HCEC 1CT (cell line): ENCODE results near the gene SPANXD.
"Not testable (repeated sequence)": the region's sequence is repeated elsewhere in the genome, so short reads cannot be mapped to it uniquely, and the experiment has no call there.

Experiments used
- DNase-seq: peaks from one replicate; pipeline ENCODE4 v3.0.0-alpha.2; 2017

Gene SPANXD

DNA sequence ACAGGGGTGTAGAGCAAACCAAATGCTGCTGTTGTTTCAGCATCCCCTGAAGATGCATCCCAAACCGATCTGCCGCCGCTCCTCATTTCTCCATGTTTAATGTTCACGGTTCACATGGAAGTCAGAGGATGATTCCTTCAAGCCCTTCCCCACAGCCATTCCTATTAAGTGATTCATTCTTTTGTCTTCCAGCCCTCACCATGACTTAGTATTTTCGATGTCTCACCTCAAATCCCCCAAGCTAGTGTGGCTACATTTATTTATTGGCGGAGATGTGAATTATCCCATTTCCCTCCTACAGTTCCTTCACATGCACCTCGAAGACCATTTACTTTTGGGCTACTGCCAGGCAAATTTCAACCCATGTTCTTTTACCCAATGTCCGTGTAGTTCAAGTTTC, at the start of gene SPANXD:
Gene SPANXD (minus strand): TSS at position 101 of the 400 bp plus-strand sequence. CDS start 334 bp downstream, outside the sequence.
- not testable (repeated sequence) for DNase-seq

DNA sequence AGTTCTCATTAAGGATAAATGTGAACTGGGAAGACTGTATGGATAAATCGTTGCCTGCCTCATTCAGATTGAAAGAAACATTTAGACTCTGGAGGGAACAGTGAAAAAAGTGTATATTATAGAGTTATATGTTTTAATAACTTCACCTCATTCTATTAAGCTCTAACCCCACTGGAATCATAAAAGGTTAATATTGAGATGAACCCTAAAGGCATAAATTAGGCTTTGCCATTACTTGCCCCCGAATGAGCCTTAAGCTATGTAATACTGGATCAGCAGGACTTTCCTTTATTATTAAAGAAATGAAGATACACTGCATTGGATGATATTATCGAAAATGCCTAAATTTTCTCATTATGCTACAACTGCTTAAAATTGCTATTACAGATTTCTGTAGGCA, 44.1 kb upstream of the SPANXD start:
- no peak for DNase-seq

DNA sequence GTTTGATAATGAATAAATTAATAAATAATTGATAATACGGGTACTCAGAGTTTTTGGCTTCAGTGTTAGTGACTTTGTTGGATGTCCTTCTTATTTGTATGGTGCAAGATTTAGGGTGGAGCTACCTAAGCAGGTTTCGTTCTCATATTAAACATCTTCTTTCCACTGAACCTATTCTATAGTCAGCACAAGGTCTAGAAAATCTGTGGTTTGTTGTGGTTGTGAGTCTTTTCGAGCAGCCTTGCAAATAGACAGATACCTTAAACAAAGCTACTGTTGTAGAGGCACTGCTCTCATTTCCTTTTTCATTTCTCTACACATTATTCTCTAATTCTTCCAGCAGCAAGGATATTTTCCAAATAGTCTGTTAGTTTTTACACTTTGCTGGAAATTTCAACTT, 38.1 kb upstream of the SPANXD start:
- no peak for DNase-seq

GRCh38 chrX:141733371-141733770, 34.8 kb upstream of the SPANXD start:
- peak; percentile 6 for DNase-seq

DNA sequence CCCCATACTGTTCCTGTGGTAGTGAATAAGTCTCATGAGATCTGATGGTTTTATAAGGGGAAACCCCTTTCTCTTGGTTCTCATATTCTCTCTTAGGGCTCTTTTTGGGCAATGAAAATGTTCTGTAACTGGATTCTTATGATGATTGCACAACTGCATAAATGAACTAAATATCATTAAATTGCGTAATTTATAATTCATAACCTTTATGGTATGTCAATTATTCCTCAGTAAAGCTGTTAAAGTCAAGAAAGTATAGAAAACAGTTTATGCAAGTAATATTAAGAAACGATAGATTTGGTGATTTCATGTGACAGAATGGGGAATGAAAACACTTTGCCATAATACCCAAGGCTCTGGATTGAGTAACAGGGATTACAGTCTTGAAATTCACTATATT, 33.5 kb upstream of the SPANXD start:
- DNase-seq = peak; percentile 9

DNA sequence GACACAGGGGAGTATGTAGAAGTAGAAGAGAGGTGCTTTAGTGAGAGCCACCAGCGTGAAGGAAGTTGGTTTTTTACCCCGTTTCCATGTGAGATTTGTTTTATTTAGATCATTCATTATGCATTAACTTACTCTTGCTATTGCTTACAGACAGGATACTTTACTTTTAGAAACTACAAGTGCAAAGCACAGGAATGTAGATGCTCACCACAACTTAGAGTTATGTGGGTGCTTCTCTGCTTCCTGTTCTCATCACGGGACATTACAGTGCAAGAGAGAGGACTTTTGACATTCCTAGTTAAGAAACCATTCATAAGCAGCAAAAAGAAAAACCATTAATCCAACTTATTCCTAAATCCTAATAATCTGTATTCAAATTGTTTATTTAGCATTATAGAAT, 25.6 kb upstream of the SPANXD start:
- no peak for DNase-seq

DNA sequence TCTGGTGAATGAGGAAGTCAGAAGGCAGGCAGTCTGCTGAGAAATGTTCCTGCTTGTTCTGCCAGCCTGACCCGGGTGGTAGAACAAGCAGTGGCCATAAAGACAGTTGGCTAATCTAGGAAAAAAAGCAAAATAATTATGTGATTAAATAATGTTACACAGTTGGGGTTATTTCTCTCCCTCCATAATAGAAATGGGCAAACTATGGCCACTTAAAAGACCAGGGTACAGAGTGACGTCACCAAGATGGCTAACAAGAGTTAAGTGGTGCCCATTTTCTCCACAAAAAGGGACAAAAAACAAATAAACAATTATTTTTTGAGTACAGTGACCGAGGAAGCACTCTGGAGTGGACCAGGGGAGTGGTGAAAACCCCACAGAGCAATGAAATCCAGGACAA, 16.1 kb upstream of the SPANXD start:
- no peak for DNase-seq

DNA sequence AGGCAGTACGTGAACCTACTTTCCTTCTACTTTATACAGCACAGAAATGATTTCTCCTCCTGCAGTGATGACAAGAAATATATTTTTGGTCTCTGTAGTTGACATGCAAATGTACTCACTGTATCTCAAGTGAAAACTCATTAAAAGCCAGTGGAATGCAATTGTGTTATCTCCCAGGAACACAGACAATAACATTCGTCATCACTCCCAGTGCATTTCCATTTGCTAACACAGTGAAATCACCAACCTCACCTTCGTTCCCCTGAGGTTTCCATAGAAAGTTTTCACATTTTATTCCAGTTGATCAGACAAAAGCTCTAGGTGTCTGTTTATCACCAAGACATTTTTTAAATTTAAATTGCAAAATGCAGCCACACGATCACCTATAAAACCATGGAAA, 2.5 kb upstream of the SPANXD start:
- DNase-seq = no peak

DNA sequence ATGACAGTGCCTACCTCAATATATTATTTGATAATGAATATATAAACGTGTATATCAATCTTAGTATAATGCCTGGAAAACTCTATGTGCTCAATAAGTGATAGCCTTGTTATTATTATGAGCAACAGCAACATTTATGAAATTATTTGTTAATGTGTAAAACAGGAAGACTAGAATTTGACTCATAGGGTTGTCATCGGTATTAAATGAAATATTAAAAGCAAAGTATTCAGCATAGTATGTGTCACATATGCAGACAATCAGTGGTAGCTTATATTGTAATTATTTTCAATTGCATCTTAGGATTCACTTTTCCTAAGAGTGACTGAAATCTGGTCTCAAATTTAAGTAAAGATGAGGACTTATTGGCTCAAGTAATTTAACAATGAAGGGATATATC, 24.6 kb downstream of the SPANXD start:
- peak; percentile 9 for DNase-seq

- DNase-seq = no peak
Measured at GRCh38 chrX:141669689-141670088, 28.9 kb downstream of the SPANXD start.

DNA sequence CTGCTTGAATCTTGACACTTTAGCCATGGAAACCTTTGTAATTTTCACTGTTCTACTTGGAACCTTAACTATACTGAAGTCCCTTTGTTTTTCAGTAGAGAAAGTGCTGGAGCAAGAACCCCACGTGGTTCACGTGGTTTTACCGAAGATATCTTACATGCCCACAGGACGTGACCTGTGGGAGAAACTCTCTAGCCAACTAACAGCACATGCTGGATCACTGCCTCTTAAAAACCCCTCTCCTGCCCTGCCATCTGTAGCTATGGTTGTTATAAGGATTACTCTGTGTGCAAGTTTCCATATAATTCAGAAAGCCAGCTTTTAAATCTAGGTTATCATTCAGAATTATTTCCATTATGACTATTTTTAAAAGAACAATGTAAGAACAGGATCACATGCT, 30.2 kb downstream of the SPANXD start:
- no peak for DNase-seq

DNA sequence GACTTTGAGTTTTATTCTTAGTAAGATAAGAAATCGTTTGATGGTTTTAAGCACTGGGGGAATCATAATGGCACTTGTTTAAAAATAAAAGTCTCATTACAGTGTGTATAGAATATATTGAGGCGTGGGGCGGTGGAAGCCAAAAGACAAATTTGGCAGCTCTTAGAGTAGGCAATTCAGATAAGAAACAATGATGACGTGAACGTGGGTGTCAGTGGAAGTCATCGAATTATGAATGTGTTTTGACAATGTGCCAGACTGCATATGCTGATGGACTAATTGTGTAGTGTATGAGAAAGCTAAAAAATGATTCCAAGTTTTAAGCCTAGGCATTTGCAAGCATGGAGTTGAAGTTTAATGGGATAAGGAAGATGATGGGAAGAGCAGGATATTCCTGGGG, 35.8 kb downstream of the SPANXD start:
- no peak for DNase-seq

GRCh38 chrX:141652286-141652685, 46.3 kb downstream of the SPANXD start:
- no peak for DNase-seq
